LNCAP (cell line): Measurements from ENCODE around the gene KIAA1217.

Source experiments
- TF ChIP-seq, protein P1 (sequence below): fragments of 450-650 bp; IDR thresholded peaks from 2 replicates; pipeline ENCODE4 v1.5.1; 2017; ENCODE audit warnings: mild to moderate bottlenecking

The KIAA1217 gene

DNA sequence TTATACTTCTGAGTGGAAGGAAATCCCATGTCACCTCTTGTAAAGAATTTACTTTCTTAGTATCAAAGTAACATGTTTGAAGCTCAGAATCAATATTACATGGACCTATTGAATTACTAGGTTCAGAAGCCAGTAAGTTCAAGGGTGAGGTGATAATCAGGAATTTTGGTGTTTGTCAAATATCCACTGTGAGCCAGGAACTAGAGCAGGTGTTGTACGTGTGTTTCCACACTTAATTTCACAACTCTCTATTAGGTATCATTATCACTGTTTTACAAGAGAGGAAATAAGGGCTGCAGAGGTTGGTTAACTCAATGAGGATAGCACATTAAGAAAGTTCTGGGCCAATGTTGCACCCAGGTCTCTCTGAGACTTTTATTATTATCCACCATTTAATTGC lies 130.4 kb downstream of the KIAA1217 start:
- TF ChIP-seq, protein P1, sequence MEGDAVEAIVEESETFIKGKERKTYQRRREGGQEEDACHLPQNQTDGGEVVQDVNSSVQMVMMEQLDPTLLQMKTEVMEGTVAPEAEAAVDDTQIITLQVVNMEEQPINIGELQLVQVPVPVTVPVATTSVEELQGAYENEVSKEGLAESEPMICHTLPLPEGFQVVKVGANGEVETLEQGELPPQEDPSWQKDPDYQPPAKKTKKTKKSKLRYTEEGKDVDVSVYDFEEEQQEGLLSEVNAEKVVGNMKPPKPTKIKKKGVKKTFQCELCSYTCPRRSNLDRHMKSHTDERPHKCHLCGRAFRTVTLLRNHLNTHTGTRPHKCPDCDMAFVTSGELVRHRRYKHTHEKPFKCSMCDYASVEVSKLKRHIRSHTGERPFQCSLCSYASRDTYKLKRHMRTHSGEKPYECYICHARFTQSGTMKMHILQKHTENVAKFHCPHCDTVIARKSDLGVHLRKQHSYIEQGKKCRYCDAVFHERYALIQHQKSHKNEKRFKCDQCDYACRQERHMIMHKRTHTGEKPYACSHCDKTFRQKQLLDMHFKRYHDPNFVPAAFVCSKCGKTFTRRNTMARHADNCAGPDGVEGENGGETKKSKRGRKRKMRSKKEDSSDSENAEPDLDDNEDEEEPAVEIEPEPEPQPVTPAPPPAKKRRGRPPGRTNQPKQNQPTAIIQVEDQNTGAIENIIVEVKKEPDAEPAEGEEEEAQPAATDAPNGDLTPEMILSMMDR = no peak

DNA sequence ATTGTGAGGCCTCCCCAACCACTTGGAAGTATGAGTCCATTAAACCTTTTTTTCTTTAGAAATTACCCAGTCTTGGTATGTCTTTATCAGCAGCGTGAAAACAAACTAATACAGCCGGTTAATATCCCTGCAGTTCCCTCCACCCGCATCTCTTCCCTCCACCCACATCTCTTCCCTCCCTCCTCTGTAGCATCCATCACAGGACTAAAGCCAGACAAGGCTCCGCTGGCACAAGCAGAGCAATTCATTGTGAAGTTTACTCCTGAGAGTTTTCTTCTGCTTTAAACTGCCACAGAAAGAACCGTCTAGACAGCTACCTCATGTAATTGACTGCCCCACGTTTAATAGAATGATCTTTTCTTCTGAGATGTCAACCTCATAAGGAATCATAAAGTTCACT lies 131.5 kb downstream of the KIAA1217 start:
- TF ChIP-seq, protein P1 = no peak

DNA sequence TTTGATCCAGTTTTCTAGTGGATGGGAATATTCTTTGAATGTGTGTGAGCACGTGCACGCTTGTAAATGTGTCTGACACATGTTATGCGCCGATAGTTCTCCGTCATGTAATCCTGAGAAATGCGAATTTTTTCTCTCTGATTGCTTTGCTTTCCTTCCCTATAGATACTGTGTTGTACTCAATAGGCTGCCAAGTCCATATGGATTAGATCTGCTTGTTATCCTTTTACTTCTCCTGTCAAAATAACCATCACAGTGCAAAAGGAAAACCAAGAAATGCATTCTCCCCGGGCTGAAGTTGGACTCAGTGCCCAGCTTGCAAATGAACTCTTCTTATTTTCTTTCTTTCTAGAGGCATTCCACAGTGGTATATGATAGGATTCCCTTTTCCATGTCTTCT lies 131.9 kb downstream of the KIAA1217 start:
- TF ChIP-seq, protein P1 = no peak

- TF ChIP-seq, protein P1 = no peak
Measured at GRCh38 chr10:24341371-24341770, 132.4 kb downstream of the KIAA1217 start.

- TF ChIP-seq, protein P1 = no peak
Measured at GRCh38 chr10:24341897-24342296, 133.0 kb downstream of the KIAA1217 start.

DNA sequence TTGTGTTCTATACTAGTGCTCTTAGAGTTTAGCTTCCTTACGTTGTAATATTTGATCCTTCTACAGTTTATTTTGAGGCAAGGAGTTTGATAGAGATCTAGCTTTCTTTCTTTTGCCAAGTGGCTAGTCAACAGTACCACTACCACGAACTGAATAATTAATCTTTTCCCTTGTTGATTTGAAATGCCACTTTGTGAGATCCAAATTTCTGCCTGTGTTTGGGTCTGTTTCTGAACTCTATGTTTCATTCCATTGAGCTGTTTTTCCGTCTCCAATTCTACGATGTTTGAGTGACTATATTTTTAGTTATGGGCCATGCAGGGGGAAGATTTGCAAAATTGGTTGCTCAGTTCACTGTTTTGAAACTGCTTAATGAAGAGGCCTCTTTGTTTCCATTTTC lies 134.7 kb downstream of the KIAA1217 start:
- TF ChIP-seq, protein P1 = no peak

DNA sequence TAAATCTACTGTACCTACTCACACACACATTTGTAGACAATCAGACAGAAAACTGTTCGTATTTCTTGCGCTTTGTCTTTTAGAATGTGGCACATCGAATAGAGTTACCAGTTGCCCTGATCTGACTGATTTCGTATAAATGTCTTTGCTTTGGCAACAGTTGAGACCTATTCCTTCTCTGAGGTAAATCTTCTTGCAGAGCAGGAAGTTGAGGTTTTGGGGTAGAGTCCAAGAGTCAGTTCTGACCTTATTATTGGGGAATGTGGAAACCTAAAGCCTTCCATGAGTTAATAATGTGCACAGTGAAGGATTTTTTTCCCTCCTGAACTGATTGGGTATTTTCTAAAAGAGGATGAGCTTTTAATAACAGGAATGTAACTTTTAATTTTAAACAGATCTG lies 135.3 kb downstream of the KIAA1217 start:
- TF ChIP-seq, protein P1 = no peak
